A549 (cell line): ENCODE measurements around the gene MYRF. TPM values are rescaled to one million over a fixed set of nuclear protein-coding genes. Genes with fewer than 3 reads are reported as not detected.

Experiments
- ATAC-seq, 2 experiments: fragments of 200-7000 bp in 1 of 2; fragments of >200 bp in 1 of 2; cut with Nextera tagmentation in 1 of 2; cut with Tn5 transposase in 1 of 2; 3 replicates each; pipeline versions ENCODE4 v1.8.0 to v1.9.1; 2018 to 2020; ENCODE audit warnings: mild to moderate bottlenecking in 1 of 2, moderate library complexity in 1 of 2
- CTCF ChIA-PET: fragments of 300-600 bp; sonication (Branson Sonifier 250); formaldehyde crosslinking; extraction: SDS; loops from one replicate; lab custom pipeline; 2021; ENCODE audit warnings: antibody characterized with exemption, inconsistent platforms; lab: Yijun Ruan, JAX
- POLR2A ChIA-PET: fragments of 350-600 bp; formaldehyde crosslinking; extraction: SDS; loops from one replicate; lab custom pipeline; 2021; ENCODE audit warnings: antibody characterized with exemption, inconsistent platforms; lab: Yijun Ruan, JAX
- DNase-seq, 2 experiments: peaks; one replicate each; pipeline versions ENCODE4 v3.0.0 to v3.0.0-alpha.2; 2011 to 2016; ENCODE audit warnings: low read depth in 1 of 2, low spot score in 1 of 2
- FAIRE-seq: peaks from 2 replicates; lab custom pipeline; 2011; peaks lifted over from hg19 to GRCh38; lab: Jason Lieb, UNC
- H3K27ac ChIP-seq, 2 experiments: fragments of >200 bp; sonication (Bioruptor Twin); formaldehyde crosslinking; 3 replicates each; pipeline ENCODE4 v1.5.1; 2016 to 2017
- H3K4me1 ChIP-seq: fragments of >200 bp; sonication (Bioruptor Twin); formaldehyde crosslinking; 3 replicates; pipeline ENCODE4 v1.6.1; 2016
- H3K4me2 ChIP-seq: fragments of >200 bp; sonication (Bioruptor Twin); formaldehyde crosslinking; 3 replicates; pipeline ENCODE4 v1.6.1; 2016
- H3K4me3 ChIP-seq: fragments of >200 bp; sonication (Bioruptor Twin); formaldehyde crosslinking; 3 replicates; pipeline ENCODE4 v1.5.1; 2016
- H3K9me3 ChIP-seq: fragments of >200 bp; sonication (Bioruptor Twin); formaldehyde crosslinking; 3 replicates; pipeline ENCODE4 v1.6.1; 2016
- EHF ChIP-seq: fragments of 250-450 bp; sonication (Bioruptor Pico); IDR thresholded peaks from 2 replicates; pipeline ENCODE4 v1.5.0; 2020; ENCODE audit warnings: mild to moderate bottlenecking
- FOSL2 ChIP-seq, 2 experiments: fragments of 450-650 bp in 1 of 2; fragments of >200 bp in 1 of 2; sonication (Bioruptor Twin) in 1 of 2; formaldehyde crosslinking; IDR thresholded peaks; 2 replicates each; pipeline versions ENCODE4 v1.5.0 to v1.6.1; 2016 to 2020; ENCODE audit warnings: mild to moderate bottlenecking in 1 of 2, moderate library complexity in 1 of 2
- HDAC2 ChIP-seq: fragments of 200-600 bp; sonication (generic); IDR thresholded peaks from 2 replicates; pipeline ENCODE4 v1.6.1; 2016
- HEYL ChIP-seq: fragments of 250-450 bp; sonication (Bioruptor Pico); IDR thresholded peaks from 2 replicates; pipeline ENCODE4 v1.8.0; 2021; ENCODE audit warnings: mild to moderate bottlenecking, moderate library complexity
- JUN ChIP-seq, 2 experiments: fragments of >200 bp; sonication (Bioruptor Twin); formaldehyde crosslinking; IDR thresholded peaks; 2 replicates in 1 of 2; 3 replicates in 1 of 2; pipeline ENCODE4 v1.6.1; 2016 to 2017
- MYC ChIP-seq: IDR thresholded peaks from 2 replicates; pipeline ENCODE4 v1.6.1; 2012; ENCODE audit warnings: mild to moderate bottlenecking, inconsistent platforms, low read length, improper control_type of control experiment, borderline replicate concordance
- PHF8 ChIP-seq: fragments of 200-600 bp; sonication (generic); IDR thresholded peaks from 2 replicates; pipeline ENCODE4 v1.6.1; 2016; ENCODE audit warnings: low read depth, mild to moderate bottlenecking, antibody characterized with exemption, moderate library complexity, borderline replicate concordance
- RAD21 ChIP-seq, 2 experiments: fragments of >200 bp in 1 of 2; sonication (Bioruptor Twin) in 1 of 2; formaldehyde crosslinking in 1 of 2; IDR thresholded peaks in 1 of 2; conservative IDR thresholded peaks in 1 of 2; 2 replicates in 1 of 2; 3 replicates in 1 of 2; pipeline ENCODE4 v1.6.1; 2012 to 2018; ENCODE audit warnings: inconsistent platforms in 1 of 2
- TP53 ChIP-seq: fragments of 250-450 bp; sonication (Bioruptor Pico); IDR thresholded peaks from 2 replicates; pipeline ENCODE4 v1.5.0; 2021; ENCODE audit warnings: mild to moderate bottlenecking, moderate library complexity
- ZFP36 ChIP-seq: fragments of 450-650 bp; IDR thresholded peaks from 2 replicates; pipeline ENCODE4 v1.6.1; 2014; ENCODE audit warnings: borderline replicate concordance; ENCODE audit not compliant: partially characterized antibody
- ZSCAN20 ChIP-seq: fragments of 250-450 bp; sonication (Bioruptor Pico); IDR thresholded peaks from 2 replicates; pipeline ENCODE4 v1.8.0; 2022; ENCODE audit warnings: mild to moderate bottlenecking, moderate library complexity
- WGBS: methylation state at CpG from one replicate; pipeline ENCODE4 v1.1.6; 2017; ENCODE audit errors: missing lambda C conversion rate; 5-methylcytosine and 5-hydroxymethylcytosine counted together
- polyA plus RNA-seq, 4 experiments: library from polyadenylated mRNA; depleted of rRNA in 3 of 4; stranded (reverse); fragments of >200 nt; fragmentation: RNase III in 1 of 4; extraction: RNeasy Plus Mini Kit Qiagen cat#74134 plus additional on column Dnase treatment in 1 of 4; gene quantifications; 2 replicates in 3 of 4; 3 replicates in 1 of 4; pipeline ENCODE4 v1.2.3, GENCODE V29; 2011 to 2017
- TF ChIP-seq, protein P1 (sequence below): fragments of >200 bp; sonication (Bioruptor Twin); formaldehyde crosslinking; IDR thresholded peaks from 3 replicates; pipeline ENCODE4 v1.5.1; 2016
- TF ChIP-seq, protein P2 (sequence below): fragments of >200 bp; sonication (Bioruptor Twin); formaldehyde crosslinking; IDR thresholded peaks from 3 replicates; pipeline ENCODE4 v1.6.1; 2016
- TF ChIP-seq, protein P3 (sequence below): IDR thresholded peaks from 2 replicates; pipeline ENCODE4 v1.6.1; 2012

Gene MYRF
- polyA plus RNA-seq, 2 of the 4 experiments (the other 2 are of a cell fraction) = 14.7 to 22.3 TPM

DNA sequence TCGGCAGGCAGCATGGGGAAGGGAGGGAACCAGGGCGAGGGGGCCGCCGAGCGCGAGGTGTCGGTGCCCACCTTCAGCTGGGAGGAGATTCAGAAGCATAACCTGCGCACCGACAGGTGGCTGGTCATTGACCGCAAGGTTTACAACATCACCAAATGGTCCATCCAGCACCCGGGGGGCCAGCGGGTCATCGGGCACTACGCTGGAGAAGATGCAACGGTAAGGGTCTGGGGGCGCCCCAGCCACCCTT lies 75.9 kb downstream of the MYRF start:
- peak overlapping the region; percentile 96 to 100 for H3K27ac ChIP-seq
- peak overlapping the region; percentile 100 for H3K4me3 ChIP-seq
- ChIA-PET POLR2A (interaction anchor here (0.6 to 3.7 kb wide), 4 partner anchors 12 to 41 kb away, joined by 3 to 71 read pairs (median 4); partner anchors contain the start of genes FADS1, FEN1 and TMEM258), CTCF (interaction anchor here (0.6 to 5.6 kb wide), 16 partner anchors 9 to 262 kb away, joined by 3 to 51 read pairs (median 8); partner anchors contain the start of genes FADS1 and FADS3)
- peak overlapping the region; percentile 100 for H3K4me2 ChIP-seq
- WGBS = 2% methylated on average over 12 of the region's 16 CpGs
- FAIRE-seq = no peak
- no peaks in the 10 kb centered on the region for H3K9me3 ChIP-seq
- H3K4me1 ChIP-seq = peaks cover 46% of the 10 kb centered on the region
- no peak for TF ChIP-seq ZFP36
- TF ChIP-seq HEYL (CRISPR knock-in tag) = no peak
- TF ChIP-seq JUN (IDR thresholded peaks at IDR 0.05) = peak in 1 of 2 experiments; percentile 10; a peak in 1 of 5 replicates
- TF ChIP-seq PHF8 = peak; percentile 10; the same call in 1 of the 2 replicates
- no peak for TF ChIP-seq HDAC2
- no peak for TF ChIP-seq MYC
- no peak for TF ChIP-seq TP53
- TF ChIP-seq, protein P1, sequence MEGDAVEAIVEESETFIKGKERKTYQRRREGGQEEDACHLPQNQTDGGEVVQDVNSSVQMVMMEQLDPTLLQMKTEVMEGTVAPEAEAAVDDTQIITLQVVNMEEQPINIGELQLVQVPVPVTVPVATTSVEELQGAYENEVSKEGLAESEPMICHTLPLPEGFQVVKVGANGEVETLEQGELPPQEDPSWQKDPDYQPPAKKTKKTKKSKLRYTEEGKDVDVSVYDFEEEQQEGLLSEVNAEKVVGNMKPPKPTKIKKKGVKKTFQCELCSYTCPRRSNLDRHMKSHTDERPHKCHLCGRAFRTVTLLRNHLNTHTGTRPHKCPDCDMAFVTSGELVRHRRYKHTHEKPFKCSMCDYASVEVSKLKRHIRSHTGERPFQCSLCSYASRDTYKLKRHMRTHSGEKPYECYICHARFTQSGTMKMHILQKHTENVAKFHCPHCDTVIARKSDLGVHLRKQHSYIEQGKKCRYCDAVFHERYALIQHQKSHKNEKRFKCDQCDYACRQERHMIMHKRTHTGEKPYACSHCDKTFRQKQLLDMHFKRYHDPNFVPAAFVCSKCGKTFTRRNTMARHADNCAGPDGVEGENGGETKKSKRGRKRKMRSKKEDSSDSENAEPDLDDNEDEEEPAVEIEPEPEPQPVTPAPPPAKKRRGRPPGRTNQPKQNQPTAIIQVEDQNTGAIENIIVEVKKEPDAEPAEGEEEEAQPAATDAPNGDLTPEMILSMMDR = no peak
- no peak for TF ChIP-seq ZSCAN20 (CRISPR knock-in tag)
- ATAC-seq = no peak; a peak in 5 of 6 replicates
- DNase-seq = no peak

DNA sequence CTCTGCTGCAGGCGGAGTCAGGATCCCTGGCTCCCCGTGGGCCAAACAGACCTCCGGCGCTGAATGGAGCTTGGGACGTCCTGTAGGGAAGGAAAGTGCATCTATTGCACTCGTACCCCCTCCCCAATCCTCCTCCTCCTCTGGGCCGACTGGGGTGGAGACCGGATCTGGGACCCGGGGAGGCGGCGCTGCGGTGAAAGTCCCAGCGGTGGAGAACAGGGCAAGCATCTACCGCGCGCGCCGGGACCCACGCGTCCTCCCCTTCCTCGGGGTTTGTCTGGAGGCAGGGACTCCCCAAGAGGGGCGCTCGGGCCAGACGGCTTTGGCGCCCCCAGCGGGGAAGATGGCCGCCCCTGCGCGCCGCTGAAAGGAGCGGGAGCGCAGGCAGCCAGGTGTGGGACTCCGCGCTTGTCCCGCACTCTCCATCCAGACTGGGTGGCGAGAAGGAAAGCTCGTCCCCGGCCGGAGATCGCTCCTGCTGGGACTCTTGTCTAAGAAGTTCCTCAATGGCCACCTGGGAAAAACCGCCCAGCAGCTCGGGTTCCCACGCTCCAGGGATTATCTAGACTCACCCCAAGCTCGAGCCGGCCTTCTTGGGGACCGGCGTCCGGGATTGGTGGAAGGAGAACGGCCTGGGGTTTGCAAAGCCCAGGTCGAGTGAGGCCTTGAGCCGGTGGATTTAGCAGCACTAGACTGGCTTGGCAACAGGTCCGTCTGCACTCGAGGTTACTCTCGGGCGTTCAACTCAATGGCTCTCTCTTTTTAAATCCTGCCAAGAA lies 76.4 kb downstream of the MYRF start:
- no peaks in the 10 kb centered on the region for H3K9me3 ChIP-seq
- TF ChIP-seq EHF = no peak
- TF ChIP-seq RAD21 (conservative IDR thresholded peaks at IDR 0.05 in 1 of 2, IDR thresholded peaks at IDR 0.05 in 1 of 2) = peak; percentile 13 to 26; a peak in 2 of 5 replicates
- TF ChIP-seq, protein P1 = peak; percentile 55
- TF ChIP-seq, protein P2, sequence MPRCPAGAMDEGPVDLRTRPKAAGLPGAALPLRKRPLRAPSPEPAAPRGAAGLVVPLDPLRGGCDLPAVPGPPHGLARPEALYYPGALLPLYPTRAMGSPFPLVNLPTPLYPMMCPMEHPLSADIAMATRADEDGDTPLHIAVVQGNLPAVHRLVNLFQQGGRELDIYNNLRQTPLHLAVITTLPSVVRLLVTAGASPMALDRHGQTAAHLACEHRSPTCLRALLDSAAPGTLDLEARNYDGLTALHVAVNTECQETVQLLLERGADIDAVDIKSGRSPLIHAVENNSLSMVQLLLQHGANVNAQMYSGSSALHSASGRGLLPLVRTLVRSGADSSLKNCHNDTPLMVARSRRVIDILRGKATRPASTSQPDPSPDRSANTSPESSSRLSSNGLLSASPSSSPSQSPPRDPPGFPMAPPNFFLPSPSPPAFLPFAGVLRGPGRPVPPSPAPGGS = 0 out of 3 replicates have a peak, but pooled peaks have one; percentile 15
- TF ChIP-seq FOSL2 (IDR thresholded peaks at IDR 0.05) = no peak
- no peak for TF ChIP-seq FOSL2 (CRISPR knock-in tag; IDR thresholded peaks at IDR 0.05)
- TF ChIP-seq, protein P3, sequence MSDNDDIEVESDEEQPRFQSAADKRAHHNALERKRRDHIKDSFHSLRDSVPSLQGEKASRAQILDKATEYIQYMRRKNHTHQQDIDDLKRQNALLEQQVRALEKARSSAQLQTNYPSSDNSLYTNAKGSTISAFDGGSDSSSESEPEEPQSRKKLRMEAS = peak; percentile 55
- TF ChIP-seq JUN (IDR thresholded peaks at IDR 0.05) = peak in 1 of 2 experiments; percentile 19; a peak in 1 of 5 replicates
- no peak for FAIRE-seq
- peaks cover 51% of the 10 kb centered on the region for H3K4me1 ChIP-seq
- ChIA-PET CTCF (interaction anchor here (0.6 to 5.6 kb wide), 22 partner anchors 9 to 494 kb away, joined by 3 to 51 read pairs (median 4); partner anchors contain the start of genes FADS1 and FADS3), POLR2A (interaction anchor here (0.6 to 3.7 kb wide), 3 partner anchors 12 to 41 kb away, joined by 4 to 71 read pairs (median 5); partner anchors contain the start of gene FADS1)
- H3K4me2 ChIP-seq = peak overlapping the region; percentile 100
- WGBS = under 1% methylated on average over 43 of the region's 55 CpGs
- peak; percentile 54 to 73 for ATAC-seq
- H3K27ac ChIP-seq = peak overlapping the region; percentile 96 to 100
- DNase-seq = peak; percentile 42 to 75
- H3K4me3 ChIP-seq = peak overlapping the region; percentile 100
